Smooth muscle cell of the coronary artery (primary cell): ENCODE results near the gene ALDH16A1. TPM values are rescaled to one million over a fixed set of nuclear protein-coding genes. Genes with fewer than 3 reads are reported as not detected.

Experiments used
- total RNA-seq: library from RNA; depleted of rRNA; stranded (reverse); fragments of >200 nt; gene quantifications from 2 replicates; pipeline ENCODE4 v1.2.3, GENCODE V29; 2014; ENCODE audit warnings: low replicate concordance

Gene ALDH16A1
- total RNA-seq: 19.8 and 32.2 TPM in 2 replicates

DNA sequence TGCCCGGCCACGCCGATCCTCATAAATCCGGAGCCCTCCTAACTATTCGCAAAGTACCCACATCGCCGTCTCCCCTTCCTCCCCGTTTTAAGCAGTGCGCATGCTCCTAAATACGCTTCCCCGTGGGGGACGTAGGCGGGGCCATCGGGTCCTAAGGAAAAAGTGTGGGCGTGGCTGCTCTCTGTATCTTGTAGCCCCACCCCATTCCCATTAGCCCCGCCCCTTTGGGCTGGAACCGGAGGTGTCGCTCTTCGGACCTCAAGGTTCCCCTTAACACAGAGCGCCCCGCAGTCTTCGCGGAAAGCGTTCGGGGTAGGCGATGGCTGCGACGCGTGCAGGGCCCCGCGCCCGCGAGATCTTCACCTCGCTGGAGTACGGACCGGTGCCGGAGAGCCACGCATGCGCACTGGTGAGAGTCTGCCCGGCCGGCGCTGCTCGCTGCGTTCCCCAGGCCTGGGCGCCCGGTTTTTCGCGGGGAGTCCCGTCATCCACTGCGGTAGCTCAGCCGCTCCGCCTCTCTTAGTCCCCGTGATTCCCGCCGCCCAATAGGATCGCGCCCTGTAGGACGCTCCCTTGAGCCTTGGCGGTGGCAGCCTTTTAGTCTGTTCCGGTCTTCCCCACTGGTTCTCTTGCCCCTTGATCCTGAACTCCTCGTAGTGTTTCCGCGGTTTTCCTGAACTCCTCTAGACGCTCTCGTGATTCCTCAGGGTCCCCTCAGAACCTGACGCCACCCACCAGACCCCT is at the start of gene ALDH16A1:
Gene ALDH16A1, plus strand, starts transcription at position 213 of the 744 bp plus-strand sequence. Its CDS starts 107 bp downstream, at position 320.

GRCh38 chr19:49423071-49423984 is 29.7 kb upstream of the ALDH16A1 start, which contains the start of gene PTH2:
TSS of gene PTH2 (minus strand) at chr19:49423441. CDS start at chr19:49423339, 102 bp downstream.

DNA sequence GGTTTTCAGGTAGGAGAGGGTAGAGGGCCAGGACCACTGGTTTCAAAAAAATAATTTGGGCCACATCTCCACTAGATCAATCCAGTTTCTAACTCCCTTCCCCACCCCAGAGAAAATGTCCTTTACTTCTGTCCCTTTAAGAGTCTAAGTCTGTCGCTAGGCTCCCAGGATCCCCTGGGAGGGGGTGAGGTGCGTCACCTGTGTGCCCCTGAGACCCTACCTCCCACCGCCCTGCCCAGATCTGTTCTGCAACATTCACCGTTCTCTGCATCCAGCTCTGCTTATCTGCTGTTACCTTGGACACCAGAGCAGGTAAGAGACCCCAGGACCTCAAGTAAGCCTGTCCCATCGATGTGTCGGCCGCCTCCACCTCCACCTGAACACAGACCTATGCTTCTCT is 27.8 kb upstream of the ALDH16A1 start, which contains the start of gene GFY:
Gene GFY, plus strand, starts transcription at position 211 of the 400 bp plus-strand sequence. CDS start 1,043 bp downstream, outside the sequence.

GRCh38 chr19:49441210-49441959 is 11.6 kb upstream of the ALDH16A1 start, which contains the start of gene SLC17A7:
TSS of gene SLC17A7 (minus strand) at chr19:49441527. CDS start at chr19:49441379, 148 bp downstream.

DNA sequence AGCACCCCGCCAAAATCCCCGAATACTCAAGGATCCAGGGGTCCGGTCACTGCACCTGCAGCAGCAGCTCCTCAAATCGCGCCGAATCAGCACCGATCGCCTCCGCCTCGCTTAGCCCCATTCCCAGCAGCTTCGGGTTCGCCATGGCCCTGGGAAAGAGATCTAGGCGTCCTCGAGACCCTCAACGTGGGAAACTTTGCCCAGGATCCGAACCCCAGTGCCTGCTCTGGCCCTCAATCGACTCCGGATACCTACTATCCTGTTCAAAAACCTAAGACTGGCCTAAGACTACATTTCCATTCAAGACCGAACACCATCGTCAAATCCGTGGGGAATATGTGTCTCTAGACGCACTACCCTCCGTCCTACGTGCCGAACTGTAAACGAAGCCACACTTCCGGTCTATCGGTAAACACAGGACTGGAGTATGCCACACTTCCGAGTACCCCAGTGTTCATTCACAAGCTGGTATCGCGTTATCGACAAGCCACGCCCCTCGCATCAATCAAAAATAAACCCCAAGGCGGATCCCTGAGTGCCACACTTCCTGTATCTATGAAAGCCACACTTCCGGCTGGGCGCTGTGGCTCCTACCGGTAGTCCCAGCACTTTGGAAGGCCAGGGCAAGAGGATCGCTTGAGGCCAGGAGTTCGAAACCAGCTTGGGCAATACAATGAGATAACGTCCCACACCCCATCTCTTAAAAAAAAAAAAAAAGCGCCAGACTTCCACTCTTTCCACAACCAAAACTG is 1.4 kb upstream of the ALDH16A1 start, which contains the start of gene PIH1D1:
Gene PIH1D1, minus strand, starts transcription at position 385 of the 752 bp plus-strand sequence. Its CDS starts 240 bp downstream, at position 145.

GRCh38 chr19:49473868-49474541 is 21.0 kb downstream of the ALDH16A1 start, which contains the start of gene FLT3LG:
TSS of gene FLT3LG (plus strand) at chr19:49474215. CDS start at chr19:49474640, 425 bp downstream.

GRCh38 chr19:49487277-49488045 is 34.4 kb downstream of the ALDH16A1 start, which contains the start of gene RPL13A:
TSS of gene RPL13A (plus strand) at chr19:49487608. CDS start at chr19:49487630, 22 bp downstream.

Other genes starting within 250 kb of the ALDH16A1 start
- 0.08 TPM in 1 of 2 replicates, not detected in the other for gene SLC6A16, start 128.0 kb upstream of the ALDH16A1 start, total RNA-seq
- not detected in 2 replicates for gene CD37, start 117.8 kb upstream of the ALDH16A1 start, total RNA-seq
- gene TEAD2, start 90.8 kb upstream of the ALDH16A1 start, total RNA-seq: 6.4 and 31.6 TPM in 2 replicates
- gene DKKL1, start 89.3 kb upstream of the ALDH16A1 start, total RNA-seq: 0.23 TPM in 1 of 2 replicates, not detected in the other
- not detected in 2 replicates for gene KASH5, start 65.0 kb upstream of the ALDH16A1 start, total RNA-seq
- gene PTH2, start 29.8 kb upstream of the ALDH16A1 start, total RNA-seq: not detected in 2 replicates
- gene GFY, start 27.8 kb upstream of the ALDH16A1 start, total RNA-seq: not detected in 2 replicates
- gene SLC17A7, start 11.7 kb upstream of the ALDH16A1 start, total RNA-seq: 0.08 and 0.12 TPM in 2 replicates
- gene PIH1D1, start 1.4 kb upstream of the ALDH16A1 start, total RNA-seq: 115 and 116 TPM in 2 replicates
- gene FLT3LG, start 21.0 kb downstream of the ALDH16A1 start, total RNA-seq: 1.9 and 3.0 TPM in 2 replicates
- 2,421 and 3,942 TPM in 2 replicates for gene RPL13A, start 34.4 kb downstream of the ALDH16A1 start, total RNA-seq
- gene RPS11, start 43.2 kb downstream of the ALDH16A1 start, total RNA-seq: 3,953 and 4,004 TPM in 2 replicates
- 42.0 and 49.7 TPM in 2 replicates for gene FCGRT, start 59.4 kb downstream of the ALDH16A1 start, total RNA-seq
- gene RCN3, start 74.8 kb downstream of the ALDH16A1 start, total RNA-seq: 288 and 330 TPM in 2 replicates
- gene NOSIP, start 127.3 kb downstream of the ALDH16A1 start, total RNA-seq: 95.9 and 120 TPM in 2 replicates
- gene PRRG2, start 128.1 kb downstream of the ALDH16A1 start, total RNA-seq: 0.12 and 0.83 TPM in 2 replicates
- 1.1 and 1.2 TPM in 2 replicates for gene PRR12, start 138.0 kb downstream of the ALDH16A1 start, total RNA-seq
- 53.2 and 59.3 TPM in 2 replicates for gene RRAS, start 186.9 kb downstream of the ALDH16A1 start, total RNA-seq
- gene SCAF1, start 189.0 kb downstream of the ALDH16A1 start, total RNA-seq: 5.1 and 9.2 TPM in 2 replicates
- gene IRF3, start 212.6 kb downstream of the ALDH16A1 start, total RNA-seq: 48.9 and 55.8 TPM in 2 replicates
- 2.2 and 3.0 TPM in 2 replicates for gene BCL2L12, start 212.7 kb downstream of the ALDH16A1 start, total RNA-seq
- 531 and 544 TPM in 2 replicates for gene PRMT1, start 224.0 kb downstream of the ALDH16A1 start, total RNA-seq
- 0.15 and 0.59 TPM in 2 replicates for gene ADM5, start 236.4 kb downstream of the ALDH16A1 start, total RNA-seq
- gene CPT1C, start 237.9 kb downstream of the ALDH16A1 start, total RNA-seq: 11.7 and 21.6 TPM in 2 replicates